Large intestine (tissue), 3 donors: Measurements from ENCODE around the gene GPD1. TPM values are rescaled to one million over a fixed set of nuclear protein-coding genes. Genes with fewer than 3 reads are reported as not detected.
A peak's percentile ranks its signal among the peaks of the same experiment; 100 is the strongest.

Experiments used
- DNase-seq, 2 donors: peaks; one replicate each; pipeline versions ENCODE4 v3.0.0 to v3.0.0-alpha.2; 2013
- H3K27ac ChIP-seq: one replicate; pipeline ENCODE4 v1.5.1; 2013; ENCODE audit warnings: low read length
- H3K27me3 ChIP-seq: 2 replicates; pipeline ENCODE4 v1.6.1; 2013; ENCODE audit warnings: low read length; ENCODE audit not compliant: control insufficient read depth, insufficient read depth
- H3K36me3 ChIP-seq: 2 replicates; pipeline ENCODE4 v1.6.1; 2013; ENCODE audit warnings: low read length; ENCODE audit not compliant: control insufficient read depth, insufficient read depth
- H3K4me1 ChIP-seq: one replicate; pipeline ENCODE4 v1.6.1; 2013; ENCODE audit warnings: low read length; ENCODE audit not compliant: control insufficient read depth, insufficient read depth
- H3K4me3 ChIP-seq: one replicate; pipeline ENCODE4 v1.5.1; 2013; ENCODE audit warnings: low read length
- H3K9me3 ChIP-seq: one replicate; pipeline ENCODE4 v1.6.1; 2013; ENCODE audit warnings: mild to moderate bottlenecking, low read depth, low read length, moderate library complexity; ENCODE audit not compliant: control insufficient read depth
- WGBS: methylation state at CpG from one replicate; pipeline ENCODE4 v1.1.5; 2013; ENCODE audit warnings: low lambda C conversion rate; ENCODE audit not compliant: insufficient coverage; 5-methylcytosine and 5-hydroxymethylcytosine counted together
- polyA plus RNA-seq: library from polyadenylated mRNA; unstranded; fragments of 120-200 nt; gene quantifications from one replicate; pipeline ENCODE4 v1.2.1, GENCODE V29; 2013

Gene GPD1
- polyA plus RNA-seq, 1 donor, result 174 TPM

GRCh38 chr12:50084775-50085614 is 18.8 kb upstream of the GPD1 start, which contains the start of gene SMARCD1:
Gene SMARCD1, plus strand, starts transcription at chr12:50085342. Its CDS starts 28 bp downstream, at chr12:50085370.
- peak; percentile 90 to 93 for DNase-seq
- Histone ChIP-seq H3K36me3 (peaks cover 34% of the 10 kb centered on the region), H3K27me3 (no peaks in the 10 kb centered on the region), H3K27ac (peak within 1 kb of the TSS; percentile 89), H3K4me3 (peak within 1 kb of the TSS; percentile 59), H3K4me1 (peaks cover 41% of the 10 kb centered on the region), H3K9me3 (peaks cover 2% of the 10 kb centered on the region)
- no CpG with 5 or more reads among the region's 69 CpGs for WGBS

- no peaks in the 10 kb centered on the region for H3K27me3 ChIP-seq
- peaks cover 2% of the 10 kb centered on the region for H3K9me3 ChIP-seq
- peaks cover 39% of the 10 kb centered on the region for H3K36me3 ChIP-seq
- H3K4me1 ChIP-seq, result peaks cover 36% of the 10 kb centered on the region
- WGBS, result 30% methylated on average over 2 of the region's 8 CpGs
- H3K27ac ChIP-seq, result peak overlapping the region; percentile 89
- peak overlapping the region; percentile 59 for H3K4me3 ChIP-seq
- no peak for DNase-seq
These were observed 18.2 kb upstream of the GPD1 start for GRCh38 chr12:50085615-50086072.

- H3K4me1 ChIP-seq, result peaks cover 31% of the 10 kb centered on the region
These were observed 17.7 kb upstream of the GPD1 start for GRCh38 chr12:50086148-50086547.

GRCh38 chr12:50087151-50087550 is 16.7 kb upstream of the GPD1 start:
- no peaks in the 10 kb centered on the region for H3K9me3 ChIP-seq
- peaks cover 22% of the 10 kb centered on the region for H3K4me1 ChIP-seq
- DNase-seq, result no peak
- no peak overlapping the region for H3K4me3 ChIP-seq
- H3K27ac ChIP-seq, result no peak overlapping the region
- no peaks in the 10 kb centered on the region for H3K27me3 ChIP-seq
- H3K36me3 ChIP-seq, result peaks cover 50% of the 10 kb centered on the region
- WGBS, result no CpG with 5 or more reads among the region's 9 CpGs

More at GRCh38 chr12:50086148-50086547, 17.7 kb upstream of the GPD1 start:
- H3K27me3 ChIP-seq, result no peaks in the 10 kb centered on the region
- peaks cover 42% of the 10 kb centered on the region for H3K36me3 ChIP-seq
- H3K27ac ChIP-seq, result peak overlapping the region; percentile 89
- peaks cover under 1% of the 10 kb centered on the region for H3K9me3 ChIP-seq
- peak in 1 of 2 donors; percentile 39 for DNase-seq
- no CpG with 5 or more reads among the region's 5 CpGs for WGBS
- peak overlapping the region; percentile 59 for H3K4me3 ChIP-seq

GRCh38 chr12:50087995-50088394 is 15.8 kb upstream of the GPD1 start:
- no peaks in the 10 kb centered on the region for H3K9me3 ChIP-seq
- no peak overlapping the region for H3K4me3 ChIP-seq
- H3K36me3 ChIP-seq, result peaks cover 55% of the 10 kb centered on the region
- peaks cover 15% of the 10 kb centered on the region for H3K4me1 ChIP-seq
- DNase-seq, result no peak
- H3K27ac ChIP-seq, result no peak overlapping the region
- WGBS, result 100% methylated on average over 1 of the region's 3 CpGs
- no peaks in the 10 kb centered on the region for H3K27me3 ChIP-seq

- no peaks in the 10 kb centered on the region for H3K9me3 ChIP-seq
- H3K36me3 ChIP-seq, result peaks cover 63% of the 10 kb centered on the region
- WGBS, result no CpG with 5 or more reads among the region's 3 CpGs
These were observed 15.1 kb upstream of the GPD1 start for GRCh38 chr12:50088577-50089335.

GRCh38 chr12:50089730-50090129 is 14.1 kb upstream of the GPD1 start:
- Histone ChIP-seq H3K27ac (no peak overlapping the region), H3K4me1 (peaks cover 3% of the 10 kb centered on the region), H3K4me3 (no peak overlapping the region), H3K27me3 (no peaks in the 10 kb centered on the region), H3K9me3 (no peaks in the 10 kb centered on the region), H3K36me3 (peaks cover 71% of the 10 kb centered on the region)
- no CpG with 5 or more reads among the region's 7 CpGs for WGBS
- DNase-seq, result no peak

More at GRCh38 chr12:50088577-50089335, 15.1 kb upstream of the GPD1 start:
- H3K4me3 ChIP-seq, result no peak overlapping the region
- peaks cover 8% of the 10 kb centered on the region for H3K4me1 ChIP-seq
- H3K27me3 ChIP-seq, result no peaks in the 10 kb centered on the region
- no peak overlapping the region for H3K27ac ChIP-seq
- peak; percentile 50 to 55 for DNase-seq

- no peaks in the 10 kb centered on the region for H3K9me3 ChIP-seq
- H3K4me3 ChIP-seq, result no peak overlapping the region
- H3K27ac ChIP-seq, result no peak overlapping the region
- H3K4me1 ChIP-seq, result peaks cover 3% of the 10 kb centered on the region
- H3K27me3 ChIP-seq, result no peaks in the 10 kb centered on the region
- DNase-seq, result no peak
- H3K36me3 ChIP-seq, result peaks cover 75% of the 10 kb centered on the region
- WGBS, result no CpG with 5 or more reads among the region's 5 CpGs
These were observed 13.4 kb upstream of the GPD1 start for GRCh38 chr12:50090391-50090790.

- Histone ChIP-seq H3K9me3 (no peaks in the 10 kb centered on the region), H3K27me3 (no peaks in the 10 kb centered on the region), H3K4me3 (no peak overlapping the region), H3K36me3 (peaks cover 69% of the 10 kb centered on the region), H3K4me1 (peaks cover 14% of the 10 kb centered on the region), H3K27ac (no peak overlapping the region)
- DNase-seq, result no peak
- 100% methylated on average over 1 of the region's 6 CpGs for WGBS
These were observed 5.9 kb upstream of the GPD1 start for GRCh38 chr12:50097952-50098351.

GRCh38 chr12:50099302-50100008 is 4.4 kb upstream of the GPD1 start:
- Histone ChIP-seq H3K4me3 (no peak overlapping the region), H3K9me3 (no peaks in the 10 kb centered on the region), H3K27ac (no peak overlapping the region), H3K4me1 (peaks cover 22% of the 10 kb centered on the region), H3K36me3 (peaks cover 56% of the 10 kb centered on the region), H3K27me3 (no peaks in the 10 kb centered on the region)
- no peak for DNase-seq
- 80% methylated on average over 2 of the region's 5 CpGs for WGBS
